Gastrocnemius medialis (tissue), 4 donors: ENCODE measurements around the gene LY86.

Experiments used
- POLR2A ChIP-seq, 2 donors: fragments of 450-650 bp; IDR thresholded peaks; one replicate each; pipeline ENCODE4 v1.6.1; 2017; ENCODE audit warnings: antibody characterized with exemption in 2 of 2, mild to moderate bottlenecking in 2 of 2, moderate library complexity in 2 of 2
- TF ChIP-seq, protein P1 (sequence below), 5 experiments: fragments of 450-650 bp in 3 of 5; fragments of 200-600 bp in 2 of 5; sonication (generic) in 2 of 5; IDR thresholded peaks in 4 of 5; conservative IDR thresholded peaks in 1 of 5; 1 replicate in 4 of 5; 2 replicates in 1 of 5; pipeline ENCODE4 v1.5.1; 2016 to 2019; ENCODE audit warnings: antibody characterized with exemption in 5 of 5, mild to moderate bottlenecking in 3 of 5, moderate library complexity in 3 of 5

- TF ChIP-seq, protein P1, sequence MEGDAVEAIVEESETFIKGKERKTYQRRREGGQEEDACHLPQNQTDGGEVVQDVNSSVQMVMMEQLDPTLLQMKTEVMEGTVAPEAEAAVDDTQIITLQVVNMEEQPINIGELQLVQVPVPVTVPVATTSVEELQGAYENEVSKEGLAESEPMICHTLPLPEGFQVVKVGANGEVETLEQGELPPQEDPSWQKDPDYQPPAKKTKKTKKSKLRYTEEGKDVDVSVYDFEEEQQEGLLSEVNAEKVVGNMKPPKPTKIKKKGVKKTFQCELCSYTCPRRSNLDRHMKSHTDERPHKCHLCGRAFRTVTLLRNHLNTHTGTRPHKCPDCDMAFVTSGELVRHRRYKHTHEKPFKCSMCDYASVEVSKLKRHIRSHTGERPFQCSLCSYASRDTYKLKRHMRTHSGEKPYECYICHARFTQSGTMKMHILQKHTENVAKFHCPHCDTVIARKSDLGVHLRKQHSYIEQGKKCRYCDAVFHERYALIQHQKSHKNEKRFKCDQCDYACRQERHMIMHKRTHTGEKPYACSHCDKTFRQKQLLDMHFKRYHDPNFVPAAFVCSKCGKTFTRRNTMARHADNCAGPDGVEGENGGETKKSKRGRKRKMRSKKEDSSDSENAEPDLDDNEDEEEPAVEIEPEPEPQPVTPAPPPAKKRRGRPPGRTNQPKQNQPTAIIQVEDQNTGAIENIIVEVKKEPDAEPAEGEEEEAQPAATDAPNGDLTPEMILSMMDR (IDR thresholded peaks at IDR 0.05 in 4 of 5, conservative IDR thresholded peaks at IDR 0.05 in 1 of 5): no peak
- TF ChIP-seq POLR2A (IDR thresholded peaks at IDR 0.05): no peak
These were observed 42.5 kb downstream of the LY86 start for GRCh38 chr6:6631053-6631452.
